GM12872 (cell line): ENCODE measurements around the gene SYT9.

Experiments used
- TF ChIP-seq, protein P1 (sequence below): IDR thresholded peaks from 3 replicates; pipeline ENCODE4 v1.5.1; 2011; ENCODE audit warnings: low read depth, mild to moderate bottlenecking, low read length, moderate library complexity; ENCODE audit not compliant: insufficient read depth

The SYT9 gene

DNA sequence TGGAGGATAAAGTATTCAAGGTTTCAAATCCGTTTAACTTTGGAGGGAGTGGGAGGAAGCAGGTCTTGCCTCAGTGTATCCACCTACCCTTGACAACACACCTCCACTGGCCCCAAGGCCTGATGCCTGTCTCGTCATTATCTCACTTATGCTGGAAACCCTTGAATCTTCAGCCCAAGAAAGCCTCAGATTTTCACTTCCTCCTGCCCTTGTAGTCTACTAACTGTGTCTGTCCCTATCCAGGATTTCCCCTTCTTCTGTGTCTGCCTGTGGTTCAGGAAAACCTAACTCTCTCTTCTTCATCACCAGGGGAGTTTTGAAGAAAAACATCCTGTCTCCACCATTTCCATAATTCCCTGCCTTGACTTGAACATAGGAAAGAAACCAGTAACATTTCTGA is 56.1 kb downstream of the SYT9 start:
- TF ChIP-seq, protein P1, sequence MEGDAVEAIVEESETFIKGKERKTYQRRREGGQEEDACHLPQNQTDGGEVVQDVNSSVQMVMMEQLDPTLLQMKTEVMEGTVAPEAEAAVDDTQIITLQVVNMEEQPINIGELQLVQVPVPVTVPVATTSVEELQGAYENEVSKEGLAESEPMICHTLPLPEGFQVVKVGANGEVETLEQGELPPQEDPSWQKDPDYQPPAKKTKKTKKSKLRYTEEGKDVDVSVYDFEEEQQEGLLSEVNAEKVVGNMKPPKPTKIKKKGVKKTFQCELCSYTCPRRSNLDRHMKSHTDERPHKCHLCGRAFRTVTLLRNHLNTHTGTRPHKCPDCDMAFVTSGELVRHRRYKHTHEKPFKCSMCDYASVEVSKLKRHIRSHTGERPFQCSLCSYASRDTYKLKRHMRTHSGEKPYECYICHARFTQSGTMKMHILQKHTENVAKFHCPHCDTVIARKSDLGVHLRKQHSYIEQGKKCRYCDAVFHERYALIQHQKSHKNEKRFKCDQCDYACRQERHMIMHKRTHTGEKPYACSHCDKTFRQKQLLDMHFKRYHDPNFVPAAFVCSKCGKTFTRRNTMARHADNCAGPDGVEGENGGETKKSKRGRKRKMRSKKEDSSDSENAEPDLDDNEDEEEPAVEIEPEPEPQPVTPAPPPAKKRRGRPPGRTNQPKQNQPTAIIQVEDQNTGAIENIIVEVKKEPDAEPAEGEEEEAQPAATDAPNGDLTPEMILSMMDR, result no peak

DNA sequence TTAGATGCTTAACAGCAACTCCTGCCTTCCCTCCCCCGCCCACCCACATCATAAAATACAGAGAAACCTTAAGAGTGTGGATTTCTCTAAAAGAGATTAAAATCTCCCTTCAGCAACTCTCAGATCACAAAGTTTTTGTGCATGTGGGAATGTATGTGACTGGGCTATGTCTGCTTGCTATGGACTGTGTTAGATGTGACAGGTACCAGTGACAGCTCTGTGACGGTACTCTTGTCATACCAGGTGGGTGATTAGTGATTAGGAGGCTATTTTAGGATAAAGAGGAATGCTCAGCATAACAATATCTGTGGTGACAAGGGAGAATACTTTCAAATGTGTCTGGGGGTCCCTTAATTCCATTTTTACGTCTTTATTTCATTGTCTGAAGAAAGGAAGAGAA is 60.2 kb downstream of the SYT9 start:
- TF ChIP-seq, protein P1, result no peak

DNA sequence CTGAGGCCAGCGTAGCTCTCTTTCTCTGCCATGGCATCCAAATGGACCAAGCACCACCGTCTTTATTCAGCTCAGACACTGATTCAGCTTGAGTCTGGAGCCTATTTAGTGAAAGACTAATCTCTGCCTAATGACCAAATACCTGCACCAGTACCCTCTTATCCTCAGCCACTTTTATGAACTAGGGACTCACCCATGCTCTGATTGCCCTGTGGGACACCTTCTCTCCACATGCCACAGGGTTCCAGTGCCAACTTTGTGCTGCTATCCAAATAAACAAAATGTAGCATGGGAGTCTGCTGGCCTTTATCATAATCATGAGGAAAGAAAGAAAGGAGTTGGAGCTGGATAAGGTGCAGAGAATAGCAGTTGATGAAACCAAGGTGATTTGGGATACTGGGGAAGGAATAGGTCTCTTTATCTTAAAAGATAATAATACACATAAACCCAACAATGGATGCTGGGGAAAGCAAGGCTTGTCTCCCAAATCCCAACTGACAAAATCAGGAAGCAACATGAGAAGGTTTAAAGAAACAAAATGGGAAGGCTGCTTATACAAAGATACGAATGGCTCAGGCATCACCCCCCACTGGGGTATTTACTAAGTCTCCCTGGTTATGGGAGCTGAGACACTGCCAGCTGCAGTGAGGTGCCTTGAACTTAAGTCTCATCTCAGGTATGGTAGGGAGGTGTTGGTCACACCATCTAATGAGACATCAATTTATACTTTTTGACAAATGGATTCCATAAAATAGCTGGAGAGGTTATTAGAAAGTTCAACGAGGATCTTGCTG is 63.3 kb downstream of the SYT9 start:
- TF ChIP-seq, protein P1, result no peak

DNA sequence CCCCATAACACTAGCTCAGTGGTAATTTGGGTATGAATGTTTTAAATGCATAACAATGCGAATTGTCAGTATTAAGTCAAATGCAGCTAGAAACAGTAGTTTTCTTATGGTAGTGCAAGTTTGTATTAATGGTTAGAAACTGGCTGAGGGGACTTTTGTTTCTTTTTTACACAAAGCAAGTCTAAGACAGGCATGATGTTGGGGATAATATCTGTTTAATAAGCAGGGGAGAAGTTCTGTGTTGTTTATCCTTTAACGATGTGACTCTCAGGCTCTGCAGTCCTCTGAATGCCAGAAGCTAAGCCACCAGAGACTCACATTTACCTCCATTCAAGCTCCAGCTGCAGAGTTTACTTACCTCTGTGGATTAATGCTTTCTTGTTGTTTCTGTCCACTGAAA is 67.8 kb downstream of the SYT9 start:
- TF ChIP-seq, protein P1, result no peak

DNA sequence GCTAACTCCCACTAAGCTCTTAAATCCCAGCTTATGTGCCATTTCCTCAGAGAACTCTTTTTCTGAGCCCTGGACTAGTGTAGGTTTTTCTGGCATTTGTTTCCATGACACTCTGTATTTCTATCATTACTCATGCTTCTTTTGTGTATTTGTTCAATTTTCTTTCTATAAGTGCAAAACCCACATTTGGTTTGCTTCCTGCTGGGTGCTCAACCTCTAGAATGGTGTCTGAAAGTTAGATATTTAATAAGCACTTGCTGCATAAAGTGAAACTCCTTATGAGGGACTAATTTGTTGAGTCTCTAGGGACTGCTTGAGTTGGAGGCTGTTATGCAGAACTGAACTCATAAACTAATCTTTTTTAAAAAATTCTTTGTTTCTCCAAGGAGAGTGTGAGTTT is 68.6 kb downstream of the SYT9 start:
- TF ChIP-seq, protein P1, result no peak

DNA sequence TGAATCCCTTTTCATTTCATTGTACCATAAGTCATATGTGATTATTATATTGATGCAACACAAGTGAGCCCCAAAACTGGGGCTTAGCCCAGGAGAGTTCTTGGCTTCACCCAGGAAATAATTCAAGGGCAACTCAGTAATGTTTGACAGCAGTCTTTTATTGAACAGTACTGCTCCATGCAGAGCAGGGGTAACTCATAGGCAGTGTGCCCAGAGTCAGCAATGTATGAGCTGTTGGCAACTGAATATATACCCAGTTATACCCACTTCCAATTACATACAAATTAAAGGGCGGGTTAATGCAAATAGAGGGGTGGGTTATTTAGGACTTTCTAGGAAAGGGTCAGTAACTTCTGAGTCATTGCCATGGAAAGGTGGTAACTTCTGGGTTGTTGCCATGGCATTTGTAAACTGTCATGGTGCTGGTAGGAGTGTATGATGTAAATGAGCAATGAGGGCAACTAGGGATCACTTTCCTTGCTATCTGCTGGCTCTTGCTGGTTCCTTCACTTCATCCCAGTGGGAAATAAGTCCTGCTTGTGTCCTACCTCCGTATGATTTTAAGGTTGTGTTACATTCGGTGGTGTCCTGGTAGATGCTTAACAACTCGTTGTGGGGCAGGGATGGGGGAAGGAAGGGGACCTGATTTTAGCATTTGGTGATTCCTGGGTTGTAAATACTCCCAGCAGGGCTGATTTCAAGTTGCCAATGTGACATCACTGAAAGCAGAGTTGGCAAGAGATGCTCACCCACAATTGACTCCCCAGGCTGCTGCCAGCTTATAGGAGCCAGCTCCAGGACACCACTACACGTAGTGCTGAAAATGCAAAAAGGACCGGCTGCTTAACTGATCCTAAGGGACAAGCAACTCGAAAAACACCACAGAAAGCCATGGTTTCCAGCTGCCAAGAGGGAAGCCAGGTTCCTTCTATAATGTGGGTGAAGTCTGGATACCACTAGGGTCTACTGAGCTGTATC is 70.1 kb downstream of the SYT9 start:
- TF ChIP-seq, protein P1, result no peak

DNA sequence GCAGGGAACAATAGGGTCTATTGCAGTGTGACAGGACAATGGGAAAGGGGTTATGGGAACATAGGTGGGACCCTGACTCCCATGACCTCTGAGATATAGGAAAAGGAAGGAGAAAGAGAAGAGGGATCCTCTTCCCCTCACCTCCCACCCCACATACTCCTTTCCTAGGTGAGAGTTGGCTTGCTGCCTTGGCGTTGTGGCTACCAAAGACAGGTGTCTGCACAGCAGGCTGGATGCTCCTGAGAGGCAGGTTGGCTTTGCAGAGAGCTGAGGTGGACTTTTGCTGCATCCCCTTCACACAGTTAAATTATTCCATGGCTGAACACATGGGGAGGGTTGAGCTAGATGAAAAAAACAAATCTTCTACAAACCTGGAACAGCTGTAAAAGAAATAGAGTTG is 80.7 kb downstream of the SYT9 start:
- TF ChIP-seq, protein P1, result no peak
